ENCODE measurements around the gene MYO3B. TPM values are rescaled to one million over a fixed set of nuclear protein-coding genes. Genes with fewer than 3 reads are reported as not detected.

The MYO3B gene
- total RNA-seq, 3 donors from 2014 or later (not counting 1 experiment from before 2014, with no cell fraction given) = 0.68 to 0.88 (median 0.75) TPM

DNA sequence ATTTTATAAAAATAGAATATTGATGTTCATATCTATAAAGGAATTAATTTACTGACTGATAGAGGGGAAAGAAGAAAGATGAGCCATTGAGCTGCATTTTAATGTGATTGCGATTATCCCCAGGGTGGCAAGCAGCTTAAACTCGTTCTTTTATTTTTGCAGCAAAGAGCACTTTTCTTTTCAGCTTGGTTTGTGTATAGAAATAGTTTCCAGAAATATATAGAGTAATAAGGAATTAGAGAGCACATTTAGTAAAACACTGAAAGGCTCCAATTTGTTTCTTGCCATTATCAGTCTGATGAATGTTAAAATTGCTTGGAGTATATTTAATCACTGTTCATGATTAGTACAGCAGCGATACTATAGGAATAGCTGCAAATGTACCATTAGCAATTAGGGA, 119.5 kb downstream of the MYO3B start:
- 94% methylated on average over 3 of the region's 3 CpGs for WGBS (ENCODE audit: insufficient coverage)
- Histone ChIP-seq H3K27ac (ENCODE audit: low read length) (no peak overlapping the region), H3K27me3 (ENCODE audit: control insufficient read depth, insufficient read depth, low read length) (no peaks in the 10 kb centered on the region), H3K36me3 (ENCODE audit: control insufficient read depth, insufficient read depth, low read length) (no peaks in the 10 kb centered on the region), H3K4me1 (ENCODE audit: control insufficient read depth, insufficient read depth, low read length) (peaks cover 10% of the 10 kb centered on the region), H3K9me3 (ENCODE audit: control insufficient read depth, insufficient read depth, low read length) (no peaks in the 10 kb centered on the region), H3K4me3 (ENCODE audit: low read length) (no peak overlapping the region)
- Mint-ChIP-seq H3K9me3 (no peaks in the 10 kb centered on the region), H3K4me1 (peaks cover 13 to 23% of the 10 kb centered on the region in 2 donors), H3K4me3 (no peak overlapping the region), H3K27me3 (ENCODE audit: low read depth in 2 of 2) (peaks cover 3% of the 10 kb centered on the region in 2 donors), H3K27ac (no peak overlapping the region), H3K36me3 (peaks cover 5% of the 10 kb centered on the region)
- DNase-seq (no peak), ATAC-seq (no peak)
- TF ChIP-seq, protein P1, sequence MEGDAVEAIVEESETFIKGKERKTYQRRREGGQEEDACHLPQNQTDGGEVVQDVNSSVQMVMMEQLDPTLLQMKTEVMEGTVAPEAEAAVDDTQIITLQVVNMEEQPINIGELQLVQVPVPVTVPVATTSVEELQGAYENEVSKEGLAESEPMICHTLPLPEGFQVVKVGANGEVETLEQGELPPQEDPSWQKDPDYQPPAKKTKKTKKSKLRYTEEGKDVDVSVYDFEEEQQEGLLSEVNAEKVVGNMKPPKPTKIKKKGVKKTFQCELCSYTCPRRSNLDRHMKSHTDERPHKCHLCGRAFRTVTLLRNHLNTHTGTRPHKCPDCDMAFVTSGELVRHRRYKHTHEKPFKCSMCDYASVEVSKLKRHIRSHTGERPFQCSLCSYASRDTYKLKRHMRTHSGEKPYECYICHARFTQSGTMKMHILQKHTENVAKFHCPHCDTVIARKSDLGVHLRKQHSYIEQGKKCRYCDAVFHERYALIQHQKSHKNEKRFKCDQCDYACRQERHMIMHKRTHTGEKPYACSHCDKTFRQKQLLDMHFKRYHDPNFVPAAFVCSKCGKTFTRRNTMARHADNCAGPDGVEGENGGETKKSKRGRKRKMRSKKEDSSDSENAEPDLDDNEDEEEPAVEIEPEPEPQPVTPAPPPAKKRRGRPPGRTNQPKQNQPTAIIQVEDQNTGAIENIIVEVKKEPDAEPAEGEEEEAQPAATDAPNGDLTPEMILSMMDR (IDR thresholded peaks at IDR 0.05) = no peak
- intact Hi-C loops (cut with micrococcal nuclease) = no loop called here

DNA sequence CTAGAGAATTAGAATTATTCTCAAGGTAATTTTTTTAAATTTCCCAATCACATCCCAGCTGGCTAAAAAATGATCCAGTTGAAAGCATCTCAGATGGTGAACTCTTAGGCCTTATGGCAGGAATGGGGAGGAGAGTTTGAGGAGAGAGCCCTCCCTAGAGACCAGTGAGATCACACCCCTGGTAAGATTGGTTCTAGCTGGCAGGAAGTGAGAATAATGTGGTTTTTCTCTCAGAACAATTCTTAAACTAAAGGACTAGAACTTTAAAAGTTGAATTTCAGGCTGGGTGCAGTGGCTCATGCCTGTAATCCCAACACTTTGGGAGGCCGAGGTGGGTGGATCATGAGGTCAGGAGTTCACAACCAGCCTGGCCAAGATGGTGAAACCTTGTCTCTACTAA, 120.2 kb downstream of the MYO3B start:
- H3K9me3 ChIP-seq (ENCODE audit: control insufficient read depth, insufficient read depth, low read length) = no peaks in the 10 kb centered on the region
- intact Hi-C loops (cut with micrococcal nuclease) = no loop called here
- Mint-ChIP-seq H3K27me3 (ENCODE audit: low read depth in 2 of 2) (peaks cover 3 to 7% of the 10 kb centered on the region in 2 donors), H3K36me3 (peaks cover 5% of the 10 kb centered on the region), H3K27ac (peak overlapping the region in 1 of 2 donors; percentile 44), H3K4me3 (no peak overlapping the region), H3K9me3 (no peaks in the 10 kb centered on the region), H3K4me1 (peaks cover 13 to 23% of the 10 kb centered on the region in 2 donors)
- peaks cover 10% of the 10 kb centered on the region for H3K4me1 ChIP-seq (ENCODE audit: control insufficient read depth, insufficient read depth, low read length)
- no peaks in the 10 kb centered on the region for H3K36me3 ChIP-seq (ENCODE audit: control insufficient read depth, insufficient read depth, low read length)
- peak in 2 of 3 donors; percentile 43 to 63 for ATAC-seq
- WGBS (ENCODE audit: insufficient coverage) = 67% methylated on average over 1 of the region's 1 CpG
- no peak for DNase-seq
- no peaks in the 10 kb centered on the region for H3K27me3 ChIP-seq (ENCODE audit: control insufficient read depth, insufficient read depth, low read length)
- TF ChIP-seq, protein P1 (IDR thresholded peaks at IDR 0.05) = no peak
- H3K27ac ChIP-seq (ENCODE audit: low read length) = no peak overlapping the region
- no peak overlapping the region for H3K4me3 ChIP-seq (ENCODE audit: low read length)

DNA sequence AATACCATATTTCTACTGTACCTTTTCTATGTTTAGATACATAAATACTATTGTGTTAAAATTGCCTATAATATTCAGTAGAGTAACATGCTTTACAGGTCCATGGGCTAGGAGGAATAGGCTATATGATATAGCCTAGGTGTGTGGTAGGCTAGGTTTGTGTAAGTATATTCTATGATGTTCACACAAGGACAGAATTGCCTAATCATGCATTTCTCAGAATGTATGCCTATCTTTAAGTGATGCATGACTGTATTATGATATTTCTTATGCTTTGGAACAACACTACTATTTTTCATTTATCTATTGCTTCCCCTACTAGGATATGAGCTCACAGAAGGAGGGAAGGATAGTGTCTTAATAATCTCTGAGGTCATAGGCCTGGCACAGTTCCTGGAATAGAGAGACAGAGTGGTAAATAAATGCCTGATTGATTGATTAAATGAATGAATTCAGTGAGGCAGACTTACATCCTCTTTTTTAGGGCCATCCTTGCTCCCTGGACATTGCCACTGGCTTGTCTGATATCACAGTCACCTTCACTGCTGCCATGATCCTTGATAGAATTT, 121.0 kb downstream of the MYO3B start:
- peak overlapping the region in 1 of 2 donors; percentile 44 for H3K27ac Mint-ChIP-seq

More for the DNA sequence above, 121.0 kb downstream of the MYO3B start:
- Histone ChIP-seq H3K4me3 (ENCODE audit: low read length) (no peak overlapping the region), H3K36me3 (ENCODE audit: control insufficient read depth, insufficient read depth, low read length) (no peaks in the 10 kb centered on the region), H3K4me1 (ENCODE audit: control insufficient read depth, insufficient read depth, low read length) (peaks cover 10% of the 10 kb centered on the region), H3K9me3 (ENCODE audit: control insufficient read depth, insufficient read depth, low read length) (no peaks in the 10 kb centered on the region), H3K27ac (ENCODE audit: low read length) (no peak overlapping the region), H3K27me3 (ENCODE audit: control insufficient read depth, insufficient read depth, low read length) (no peaks in the 10 kb centered on the region)
- DNase-seq = no peak
- H3K9me3 Mint-ChIP-seq = no peaks in the 10 kb centered on the region
- intact Hi-C loops (cut with micrococcal nuclease) = no loop called here
- H3K27me3 Mint-ChIP-seq (ENCODE audit: low read depth in 2 of 2) = peaks cover 3 to 7% of the 10 kb centered on the region in 2 donors
- no peak for ATAC-seq
- H3K4me1 Mint-ChIP-seq = peaks cover 13 to 23% of the 10 kb centered on the region in 2 donors
- peaks cover 5% of the 10 kb centered on the region for H3K36me3 Mint-ChIP-seq
- H3K4me3 Mint-ChIP-seq = no peak overlapping the region
- TF ChIP-seq, protein P1 (IDR thresholded peaks at IDR 0.05) = no peak
